H1 (cell line): Measurements from ENCODE around the gene ANKRD27.

ENCODE experiments used
- BACH1 ChIP-seq: IDR thresholded peaks from 2 replicates; pipeline ENCODE4 v1.6.1; 2012; ENCODE audit warnings: low read length, improper control_type of control experiment
- POLR2A ChIP-seq, 2 experiments: IDR thresholded peaks; 1 replicate in 1 of 2; 2 replicates in 1 of 2; pipeline ENCODE4 v1.6.1; 2011; ENCODE audit warnings: low read depth in 2 of 2, low read length in 2 of 2, mild to moderate bottlenecking in 2 of 2; ENCODE audit errors: control extremely low read depth in 1 of 2

GRCh38 chr19:32652894-32653598 lies 21.9 kb downstream of the ANKRD27 start:
- TF ChIP-seq BACH1 (no peak), POLR2A (IDR thresholded peaks at IDR 0.05; ENCODE audit: control extremely low read depth in 1 of 2, low read depth in 2 of 2, low read length in 2 of 2) (no peak)
